Activated CD8-positive, alpha-beta T cell treated with anti-CD3 and anti-CD28 coated beads, Interleukin-2, amount 10 ng/mL, durations not matched to agents 7 days and 5 days (primary cell): ENCODE measurements around the gene ATF6B. TPM values are rescaled to one million over a fixed set of nuclear protein-coding genes. Genes with fewer than 3 reads are reported as not detected.

Experiments used
- ATAC-seq: fragments of 150-1000 bp; cut with Tn5 transposase; one replicate; pipeline ENCODE4 v1.10.0; 2021; ENCODE audit warnings: moderate library complexity
- CTCF ChIA-PET: fragments of 350-600 bp; sonication (Branson Sonifier 250); formaldehyde crosslinking; loops from one replicate; lab custom pipeline; 2021; ENCODE audit warnings: antibody characterized with exemption; lab: Charles Lee
- POLR2A ChIA-PET: fragments of 350-600 bp; sonication (Branson Sonifier 250); formaldehyde crosslinking; loops from one replicate; lab custom pipeline; 2021; ENCODE audit warnings: antibody characterized with exemption; lab: Charles Lee
- DNase-seq: peaks from one replicate; pipeline ENCODE4 v3.0.0-alpha.2; 2020
- H3K27ac Mint-ChIP-seq: one replicate; pipeline ENCODE4 v1.8.0; 2021; ENCODE audit warnings: mild to moderate bottlenecking, mixed read lengths
- H3K27me3 Mint-ChIP-seq: one replicate; pipeline ENCODE4 v1.8.0; 2021; ENCODE audit warnings: low read depth, mixed read lengths
- H3K36me3 Mint-ChIP-seq: one replicate; pipeline ENCODE4 v1.8.0; 2021; ENCODE audit warnings: low read depth, mixed read lengths
- H3K4me1 Mint-ChIP-seq: one replicate; pipeline ENCODE4 v1.8.0; 2021; ENCODE audit warnings: low read depth, mixed read lengths
- H3K4me3 Mint-ChIP-seq: one replicate; pipeline ENCODE4 v1.8.0; 2021; ENCODE audit warnings: mild to moderate bottlenecking, mixed read lengths
- H3K9me3 Mint-ChIP-seq: one replicate; pipeline ENCODE4 v1.8.0; 2022; ENCODE audit warnings: mixed read lengths; ENCODE audit not compliant: insufficient read depth
- total RNA-seq, 2 experiments: library from RNA; stranded (reverse); gene quantifications; one replicate each; pipeline ENCODE4 v1.2.3, GENCODE V29; 2021

The ATF6B gene
- 100 to 1,000 TPM; 107 to 117 TPM for total RNA-seq

DNA sequence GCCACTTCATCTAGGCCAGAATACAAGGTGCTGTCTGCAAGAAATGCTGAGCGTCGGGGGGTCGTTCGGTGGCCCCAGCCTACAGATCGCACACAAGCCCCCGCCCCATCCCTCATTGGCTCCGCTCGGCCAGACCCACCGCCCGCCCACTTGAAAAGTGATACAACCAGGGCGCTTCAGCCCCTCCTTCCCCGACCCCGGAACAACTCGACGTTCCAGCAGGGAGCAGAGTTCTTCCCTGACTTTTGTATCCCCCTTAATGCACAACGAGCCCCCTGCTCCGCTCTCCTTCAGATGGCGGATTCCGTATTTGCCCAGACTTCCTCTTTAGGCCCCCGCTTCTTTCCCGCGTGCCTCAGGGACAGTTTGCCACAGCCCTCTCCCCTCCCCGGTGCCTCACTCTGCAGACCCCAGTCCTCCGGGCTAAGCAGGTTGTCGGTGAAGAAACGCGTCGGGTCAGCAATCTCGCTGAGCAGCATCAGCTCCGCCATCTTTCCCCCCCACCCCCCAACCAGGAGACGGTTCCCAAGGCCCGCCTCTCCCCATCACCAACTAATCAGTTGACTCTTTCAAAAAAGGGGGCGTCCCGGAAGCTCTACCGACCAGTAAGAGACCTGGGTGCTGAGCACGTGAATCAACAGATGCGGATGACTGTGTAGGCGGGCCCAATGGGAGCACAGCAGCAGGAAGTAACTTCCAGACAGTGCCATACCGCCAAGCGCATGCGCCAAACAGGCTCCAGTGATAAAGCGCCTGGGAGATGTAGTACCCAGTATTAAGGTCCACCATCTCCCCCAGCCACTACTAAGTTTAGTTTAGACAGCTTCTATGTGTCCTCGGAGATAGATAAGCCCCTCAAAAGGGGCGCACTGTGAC lies at the start of gene ATF6B:
Gene ATF6B, minus strand, starts transcription at position 530 of the 876 bp plus-strand sequence. Its CDS starts 39 bp downstream, at position 491.
- CTCF ChIA-PET, result interaction anchor here (1.0 to 5.4 kb wide), 6 partner anchors 10 to 68 kb away, joined by 3 to 67 read pairs (median 4); partner anchors contain the start of gene AGPAT1
- Mint-ChIP-seq H3K9me3 (no peaks in the 10 kb centered on the region), H3K4me1 (peaks cover 46% of the 10 kb centered on the region), H3K36me3 (peaks cover 38% of the 10 kb centered on the region), H3K4me3 (peak within 1 kb of the TSS; percentile 99), H3K27ac (peak within 1 kb of the TSS; percentile 98), H3K27me3 (no peaks in the 10 kb centered on the region)
- ATAC-seq (peak; percentile 95), DNase-seq (peak; percentile 99)
- POLR2A ChIA-PET, result interaction anchor here (0.6 to 3.8 kb wide), 10 partner anchors 11 to 1493 kb away, joined by 3 to 35 read pairs (median 3); partner anchors contain the start of genes GPSM3, ITPR3 and PBX2

- ATAC-seq (peak; percentile 5), DNase-seq (peak; percentile 63)
- peaks cover 25% of the 10 kb centered on the region for H3K36me3 Mint-ChIP-seq
- CTCF ChIA-PET, result interaction anchor here (1.0 to 2.5 kb wide), 4 partner anchors 16 to 60 kb away, joined by 3 to 25 read pairs (median 6); no protein-coding TSS in a partner anchor
- H3K27me3 Mint-ChIP-seq, result no peaks in the 10 kb centered on the region
- H3K4me3 Mint-ChIP-seq, result peak overlapping the region; percentile 90
- no peaks in the 10 kb centered on the region for H3K9me3 Mint-ChIP-seq
- peaks cover 71% of the 10 kb centered on the region for H3K4me1 Mint-ChIP-seq
- H3K27ac Mint-ChIP-seq, result peak overlapping the region; percentile 92
- POLR2A ChIA-PET, result interaction anchor here (0.6 to 1.3 kb wide), 6 partner anchors 12 to 360 kb away, joined by 3 to 8 read pairs (median 5); partner anchors contain the start of genes GPSM3 and PBX2
Measured at GRCh38 chr6:32177183-32177787, 49.2 kb upstream of the ATF6B start.

DNA sequence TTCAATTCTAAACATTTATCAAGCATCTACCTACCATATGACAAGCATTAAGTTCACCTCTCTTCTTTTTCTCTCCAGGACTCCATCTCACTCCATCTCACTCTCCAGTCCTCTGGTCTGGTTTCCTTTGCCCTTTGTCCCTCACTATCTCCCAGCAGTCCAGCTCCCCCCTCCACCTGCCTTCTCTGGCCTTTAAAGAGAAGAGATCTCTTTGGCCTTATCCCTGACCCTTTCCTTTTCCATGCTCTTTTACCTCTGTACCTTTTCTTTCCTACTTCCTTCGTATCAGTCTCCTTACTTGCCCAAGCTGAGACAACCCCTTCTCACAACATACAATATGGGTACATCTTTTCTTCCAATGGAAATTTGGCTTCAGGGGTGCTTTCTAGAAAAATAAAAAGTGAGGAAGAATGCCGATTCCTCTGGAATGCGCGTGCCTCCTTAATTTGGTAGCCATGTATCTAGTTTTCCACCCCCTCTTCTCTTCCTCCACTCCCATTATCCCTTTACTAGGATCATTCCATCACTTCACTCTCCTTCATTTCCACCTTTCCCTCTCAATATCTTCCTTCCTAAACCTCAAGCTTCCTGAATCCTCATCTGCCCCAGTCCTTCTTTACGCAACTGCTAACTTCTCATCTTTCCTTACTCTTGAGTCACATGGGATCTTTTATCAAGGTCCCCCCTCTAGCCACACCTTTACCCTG lies 48.6 kb upstream of the ATF6B start:
- Mint-ChIP-seq H3K27ac (peak overlapping the region; percentile 92), H3K9me3 (no peaks in the 10 kb centered on the region), H3K27me3 (no peaks in the 10 kb centered on the region), H3K4me1 (peaks cover 68% of the 10 kb centered on the region), H3K36me3 (peaks cover 21% of the 10 kb centered on the region), H3K4me3 (peak overlapping the region; percentile 90)
- no peak for ATAC-seq
- ChIA-PET POLR2A (interaction anchor here (0.6 to 1.3 kb wide), 12 partner anchors 9 to 217 kb away, joined by 3 to 8 read pairs (median 4); partner anchors contain the start of genes GPSM3 and PBX2), CTCF (interaction anchor here (1.0 to 2.5 kb wide), 4 partner anchors 16 to 58 kb away, joined by 5 to 25 read pairs (median 8); partner anchors contain the start of genes ATF6B and GPSM3)
- no peak for DNase-seq

- peak within 1 kb of the TSS; percentile 90 for H3K4me3 Mint-ChIP-seq
- peak; percentile 98 for DNase-seq
- no peaks in the 10 kb centered on the region for H3K27me3 Mint-ChIP-seq
- peak within 1 kb of the TSS; percentile 92 for H3K27ac Mint-ChIP-seq
- peaks cover 21% of the 10 kb centered on the region for H3K36me3 Mint-ChIP-seq
- POLR2A ChIA-PET, result interaction anchor here (0.6 to 1.3 kb wide), 7 partner anchors 8 to 49 kb away, joined by 3 to 6 read pairs (median 4); partner anchors contain the start of gene GPSM3
- no peaks in the 10 kb centered on the region for H3K9me3 Mint-ChIP-seq
- peak; percentile 57 for ATAC-seq
- peaks cover 68% of the 10 kb centered on the region for H3K4me1 Mint-ChIP-seq
- CTCF ChIA-PET, result interaction anchor here (1.0 to 2.5 kb wide), 4 partner anchors 17 to 57 kb away, joined by 5 to 25 read pairs (median 8); partner anchors contain the start of genes ATF6B and GPSM3
Measured at GRCh38 chr6:32175711-32176475, 47.8 kb upstream of the ATF6B start, which contains the start of gene AGPAT1. Gene AGPAT1, minus strand, starts transcription at chr6:32176084. Its CDS starts 4,588 bp downstream, at chr6:32171496.

GRCh38 chr6:32175322-32175710 lies 47.3 kb upstream of the ATF6B start:
- DNase-seq (no peak), ATAC-seq (no peak)
- Mint-ChIP-seq H3K4me3 (peak overlapping the region; percentile 90), H3K36me3 (peaks cover 20% of the 10 kb centered on the region), H3K27ac (peak overlapping the region; percentile 76), H3K4me1 (peaks cover 63% of the 10 kb centered on the region), H3K9me3 (no peaks in the 10 kb centered on the region), H3K27me3 (no peaks in the 10 kb centered on the region)
- ChIA-PET POLR2A (no interaction called here), CTCF (no interaction called here)

- Mint-ChIP-seq H3K27ac (no peak overlapping the region), H3K4me1 (peaks cover 55% of the 10 kb centered on the region), H3K9me3 (no peaks in the 10 kb centered on the region), H3K27me3 (no peaks in the 10 kb centered on the region), H3K36me3 (peaks cover 24% of the 10 kb centered on the region), H3K4me3 (peak overlapping the region; percentile 90)
- ATAC-seq, result no peak
- CTCF ChIA-PET, result no interaction called here
- no peak for DNase-seq
- POLR2A ChIA-PET, result interaction anchor here (0.5 kb wide), 1 partner anchor 22 kb away, joined by 4 read pairs; no protein-coding TSS in a partner anchor
Measured at GRCh38 chr6:32174416-32174815, 46.4 kb upstream of the ATF6B start.

GRCh38 chr6:32173051-32173727 lies 45.1 kb upstream of the ATF6B start:
- peaks cover 46% of the 10 kb centered on the region for H3K4me1 Mint-ChIP-seq
- DNase-seq (no peak), ATAC-seq (no peak)
- no peaks in the 10 kb centered on the region for H3K27me3 Mint-ChIP-seq
- ChIA-PET POLR2A (no interaction called here), CTCF (no interaction called here)
- no peak overlapping the region for H3K4me3 Mint-ChIP-seq
- peak overlapping the region; percentile 4 for H3K27ac Mint-ChIP-seq
- peaks cover 23% of the 10 kb centered on the region for H3K36me3 Mint-ChIP-seq
- H3K9me3 Mint-ChIP-seq, result no peaks in the 10 kb centered on the region

DNA sequence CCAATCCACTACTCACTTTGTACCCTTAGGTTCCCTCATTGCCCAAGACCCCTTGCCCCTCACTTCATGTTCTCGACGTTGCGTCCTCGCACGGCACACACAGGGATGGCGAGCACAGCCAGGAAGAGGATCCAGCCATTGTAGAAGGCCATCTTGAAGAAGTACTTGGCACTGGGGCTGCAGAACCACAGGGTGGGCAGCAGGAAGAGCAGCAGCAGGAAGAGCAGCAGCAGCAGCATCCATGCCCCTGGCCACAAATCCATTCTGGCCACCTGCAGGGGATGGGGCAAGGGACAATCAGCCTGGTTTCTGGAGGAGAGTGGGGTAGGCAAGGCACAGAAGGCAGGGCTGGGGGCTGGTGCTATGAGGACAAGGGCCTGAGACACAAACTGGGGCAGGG lies 43.2 kb upstream of the ATF6B start:
- Mint-ChIP-seq H3K27me3 (no peaks in the 10 kb centered on the region), H3K9me3 (no peaks in the 10 kb centered on the region), H3K27ac (no peak overlapping the region), H3K36me3 (peaks cover 32% of the 10 kb centered on the region), H3K4me3 (no peak overlapping the region), H3K4me1 (peaks cover 32% of the 10 kb centered on the region)
- CTCF ChIA-PET, result interaction anchor here (1.2 to 1.3 kb wide), 2 partner anchors 24 to 52 kb away, joined by 3 to 5 read pairs; no protein-coding TSS in a partner anchor
- POLR2A ChIA-PET, result interaction anchor here (1.0 kb wide), 1 partner anchor 19 kb away, joined by 3 read pairs; the partner anchor contains the start of gene PBX2
- no peak for ATAC-seq
- no peak for DNase-seq

- Mint-ChIP-seq H3K4me1 (peaks cover 28% of the 10 kb centered on the region), H3K27ac (no peak overlapping the region), H3K36me3 (peaks cover 37% of the 10 kb centered on the region), H3K4me3 (no peak overlapping the region), H3K9me3 (no peaks in the 10 kb centered on the region), H3K27me3 (no peaks in the 10 kb centered on the region)
- ATAC-seq (no peak), DNase-seq (no peak)
- ChIA-PET POLR2A (no interaction called here), CTCF (no interaction called here)
Measured at GRCh38 chr6:32170294-32170693, 42.2 kb upstream of the ATF6B start.
